NCI-H1417 treated with DMSO at 0.1 percent for 48 hours (cell line): ENCODE results near the gene LGR4.
A peak's percentile ranks its signal among the peaks of the same experiment; 100 is the strongest.
"Not testable (repeated sequence)": the region's sequence is repeated elsewhere in the genome, so short reads cannot be mapped to it uniquely, and the experiment has no call there.

ENCODE experiments used
- DNase-seq: peaks from one replicate; lab custom pipeline; 2025; lab: John Stamatoyannopoulos, UW

Gene LGR4, protein sequence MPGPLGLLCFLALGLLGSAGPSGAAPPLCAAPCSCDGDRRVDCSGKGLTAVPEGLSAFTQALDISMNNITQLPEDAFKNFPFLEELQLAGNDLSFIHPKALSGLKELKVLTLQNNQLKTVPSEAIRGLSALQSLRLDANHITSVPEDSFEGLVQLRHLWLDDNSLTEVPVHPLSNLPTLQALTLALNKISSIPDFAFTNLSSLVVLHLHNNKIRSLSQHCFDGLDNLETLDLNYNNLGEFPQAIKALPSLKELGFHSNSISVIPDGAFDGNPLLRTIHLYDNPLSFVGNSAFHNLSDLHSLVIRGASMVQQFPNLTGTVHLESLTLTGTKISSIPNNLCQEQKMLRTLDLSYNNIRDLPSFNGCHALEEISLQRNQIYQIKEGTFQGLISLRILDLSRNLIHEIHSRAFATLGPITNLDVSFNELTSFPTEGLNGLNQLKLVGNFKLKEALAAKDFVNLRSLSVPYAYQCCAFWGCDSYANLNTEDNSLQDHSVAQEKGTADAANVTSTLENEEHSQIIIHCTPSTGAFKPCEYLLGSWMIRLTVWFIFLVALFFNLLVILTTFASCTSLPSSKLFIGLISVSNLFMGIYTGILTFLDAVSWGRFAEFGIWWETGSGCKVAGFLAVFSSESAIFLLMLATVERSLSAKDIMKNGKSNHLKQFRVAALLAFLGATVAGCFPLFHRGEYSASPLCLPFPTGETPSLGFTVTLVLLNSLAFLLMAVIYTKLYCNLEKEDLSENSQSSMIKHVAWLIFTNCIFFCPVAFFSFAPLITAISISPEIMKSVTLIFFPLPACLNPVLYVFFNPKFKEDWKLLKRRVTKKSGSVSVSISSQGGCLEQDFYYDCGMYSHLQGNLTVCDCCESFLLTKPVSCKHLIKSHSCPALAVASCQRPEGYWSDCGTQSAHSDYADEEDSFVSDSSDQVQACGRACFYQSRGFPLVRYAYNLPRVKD

DNA sequence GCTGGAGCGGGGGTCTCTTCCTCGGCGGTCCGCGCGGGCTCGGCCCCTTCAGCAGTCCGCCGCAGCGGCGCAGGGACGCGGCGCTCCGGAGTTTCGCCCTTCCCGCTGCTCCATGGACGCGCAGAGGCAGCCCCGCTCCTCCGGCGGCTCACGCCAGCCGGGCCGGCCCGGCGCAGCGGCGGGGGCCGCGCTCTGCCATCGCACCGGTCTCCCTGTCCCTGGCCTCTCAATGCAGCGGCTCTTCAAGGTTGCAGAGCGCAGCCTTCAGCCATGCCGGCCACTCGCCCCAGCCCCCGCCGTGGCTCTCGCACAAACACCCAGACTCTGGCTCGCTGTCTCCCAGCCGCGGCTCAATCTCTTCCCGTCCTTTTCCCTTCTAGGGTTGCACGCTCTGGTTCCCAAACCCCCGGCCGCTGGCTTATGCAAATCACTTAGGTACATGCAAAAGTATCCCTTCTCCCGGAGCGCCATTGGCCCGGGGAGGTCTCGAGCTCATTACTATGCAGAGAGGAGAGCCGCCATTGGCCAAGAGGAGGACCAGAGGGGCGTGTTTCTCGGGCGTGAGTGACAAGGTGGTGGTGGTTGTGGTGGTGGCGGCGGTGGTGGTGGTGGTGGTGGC lies at the start of gene LGR4:
TSS of gene LGR4 (minus strand) at position 393 of the 619 bp plus-strand sequence. CDS start 488 bp downstream, outside the sequence.
- DNase-seq, result peak; percentile 53

DNA sequence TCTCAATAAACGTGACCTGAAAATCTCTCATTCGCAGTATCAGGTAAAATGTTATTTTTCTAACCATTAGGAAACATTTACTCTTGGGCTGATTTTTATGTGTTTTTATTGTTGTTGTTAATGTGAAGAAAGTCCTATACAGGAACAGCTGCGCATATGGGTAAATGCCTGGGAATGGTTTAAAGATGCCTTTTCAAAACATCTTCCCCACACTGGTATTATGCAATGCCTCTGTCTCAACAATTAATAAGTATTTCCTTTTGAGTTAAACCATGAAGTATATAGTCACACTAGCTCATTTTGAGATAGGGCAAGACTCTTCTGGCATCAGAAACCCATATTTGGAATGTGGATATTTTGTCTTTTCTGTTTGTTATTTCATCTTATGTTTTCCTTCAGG lies 47.6 kb upstream of the LGR4 start:
- no peak for DNase-seq

DNA sequence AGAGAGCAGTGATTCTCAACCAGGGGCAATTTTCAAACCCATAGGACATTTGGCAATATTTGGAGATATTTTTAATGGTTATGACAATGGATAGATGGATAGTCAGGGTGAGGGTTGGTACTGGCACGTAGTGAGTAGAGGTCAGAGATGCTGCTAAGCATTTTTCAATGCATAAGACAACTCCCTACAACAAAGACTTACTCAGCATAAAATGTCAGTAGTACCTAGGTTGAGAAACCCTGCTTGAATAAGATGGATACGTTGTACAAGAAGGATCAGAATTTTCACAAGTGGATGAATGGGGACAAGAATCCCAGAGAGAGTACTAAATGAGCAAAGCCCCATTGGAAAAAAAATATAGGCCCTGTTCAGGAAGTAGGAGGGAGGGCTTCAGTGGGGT lies 45.9 kb upstream of the LGR4 start:
- no peak for DNase-seq

GRCh38 chr11:27517490-27517889 lies 44.9 kb upstream of the LGR4 start:
- DNase-seq, result not testable (repeated sequence)

DNA sequence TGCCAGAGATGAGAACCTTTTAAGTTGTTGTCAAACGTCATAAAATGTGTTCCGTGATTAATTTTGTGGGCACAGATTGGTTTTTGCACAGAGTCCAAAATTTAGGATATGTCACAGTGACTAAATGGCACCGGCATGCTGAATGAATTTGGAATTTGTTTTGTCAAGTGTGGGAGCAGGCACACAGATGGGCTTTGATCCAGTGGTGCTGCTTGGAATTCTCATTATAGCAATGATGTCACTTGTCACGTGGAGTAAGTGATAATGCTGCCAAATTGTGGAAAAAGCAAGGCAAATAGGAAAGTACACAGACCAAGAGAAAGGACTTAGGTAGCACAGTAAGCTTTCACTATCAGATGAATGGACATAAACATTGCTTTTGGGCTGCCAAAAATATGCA lies 42.0 kb upstream of the LGR4 start:
- no peak for DNase-seq

DNA sequence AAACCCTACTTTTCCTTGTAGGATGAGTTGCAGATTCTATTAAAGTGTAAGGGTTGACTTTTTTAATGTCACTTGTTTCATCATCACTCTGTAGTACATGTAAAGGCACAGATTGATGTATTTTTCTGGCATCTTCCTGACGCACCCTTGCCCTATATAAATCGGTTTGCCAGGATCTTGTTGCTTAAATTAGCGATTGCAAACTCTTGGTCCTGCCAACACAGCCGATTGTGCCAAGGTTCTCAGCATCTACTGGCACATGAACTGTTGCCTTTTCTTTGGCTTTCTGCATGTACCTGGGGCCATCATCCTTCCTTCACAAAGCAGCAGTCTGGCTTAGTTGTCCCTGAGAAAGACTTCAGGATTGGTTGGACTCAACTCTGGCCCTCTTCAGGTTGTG lies 41.5 kb upstream of the LGR4 start:
- DNase-seq, result no peak

- DNase-seq, result no peak
Observed at GRCh38 chr11:27513389-27513788, 40.8 kb upstream of the LGR4 start.

GRCh38 chr11:27512238-27512637 lies 39.6 kb upstream of the LGR4 start:
- no peak for DNase-seq

- no peak for DNase-seq
Observed at GRCh38 chr11:27509908-27510307, 37.3 kb upstream of the LGR4 start.

GRCh38 chr11:27507557-27508322 lies 35.1 kb upstream of the LGR4 start:
- no peak for DNase-seq

DNA sequence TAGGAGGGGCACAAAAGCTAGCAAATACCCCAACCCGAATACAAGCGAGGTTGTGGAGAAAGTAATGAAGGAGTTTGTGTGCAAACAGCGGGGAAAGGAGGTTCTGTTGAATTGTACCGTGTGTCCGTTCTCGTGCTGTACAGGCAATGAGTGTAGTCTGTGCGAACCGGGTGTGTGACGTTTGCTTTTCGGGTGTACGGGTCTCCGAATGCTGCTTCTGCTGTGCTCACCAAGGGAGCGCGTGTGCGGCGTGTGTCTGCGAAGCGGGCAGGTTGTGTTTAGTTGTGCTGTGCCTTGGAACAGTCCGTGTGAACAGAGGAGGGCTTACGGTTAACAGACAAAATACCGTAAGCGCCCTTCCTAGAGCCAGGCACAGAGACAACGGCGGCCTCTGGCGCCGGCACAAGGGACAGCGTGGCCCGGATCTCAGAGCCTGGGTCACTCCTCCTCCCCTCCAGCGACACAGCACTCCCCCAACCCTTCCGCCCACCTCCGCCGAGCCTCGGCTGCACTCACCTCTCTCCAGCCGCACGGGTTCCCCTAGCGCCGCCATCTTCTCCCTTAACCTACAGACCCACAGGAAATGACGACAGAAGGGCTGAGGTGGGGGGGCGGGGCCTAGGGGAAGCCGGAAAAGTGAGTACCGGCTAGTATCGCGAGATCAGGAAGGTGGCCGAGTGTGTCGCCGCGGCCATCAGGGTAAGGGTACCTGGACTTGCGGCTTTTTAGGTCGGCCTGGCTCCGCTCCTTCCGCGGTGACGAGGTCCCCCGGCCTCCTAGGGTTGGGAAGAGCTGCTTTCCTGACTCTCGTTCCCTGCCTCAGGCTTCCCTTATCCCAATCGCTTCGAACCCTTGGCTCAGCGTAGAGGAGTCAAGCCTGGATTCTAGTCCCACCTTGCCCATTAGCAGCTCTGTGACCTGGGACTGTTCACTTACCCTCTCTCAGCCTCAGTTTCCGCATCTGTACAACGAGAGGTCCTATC lies 33.9 kb upstream of the LGR4 start, which contains the start of gene LIN7C:
TSS of gene LIN7C (minus strand) at position 570 of the 983 bp plus-strand sequence. CDS start at position 553, 17 bp downstream.
- DNase-seq, result peak; percentile 77

GRCh38 chr11:27505781-27506180 lies 33.2 kb upstream of the LGR4 start:
- DNase-seq, result no peak

- DNase-seq, result no peak
Observed at GRCh38 chr11:27504205-27504604, 31.6 kb upstream of the LGR4 start.

- no peak for DNase-seq
Observed at GRCh38 chr11:27501100-27501499, 28.5 kb upstream of the LGR4 start.

DNA sequence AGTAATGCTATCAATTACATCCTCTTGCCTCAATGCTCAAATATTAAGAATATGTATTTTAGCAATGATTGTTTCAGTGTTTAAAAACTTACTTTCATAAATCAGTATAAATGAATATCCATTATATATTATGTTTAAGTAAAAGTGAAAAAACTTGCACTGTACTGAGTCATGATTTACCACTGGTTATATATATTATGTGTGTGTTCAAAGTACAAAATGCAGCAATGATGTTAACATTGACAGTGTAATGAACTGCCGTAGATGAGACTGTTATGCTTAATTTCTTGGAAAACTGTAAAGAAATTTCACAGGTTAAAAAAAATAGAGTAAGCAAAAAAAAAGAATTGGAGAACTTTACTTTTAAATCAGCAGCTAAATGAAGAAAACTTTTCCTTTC lies 25.3 kb upstream of the LGR4 start:
- DNase-seq, result no peak

GRCh38 chr11:27497284-27497866 lies 24.8 kb upstream of the LGR4 start:
- no peak for DNase-seq

- no peak for DNase-seq
Observed at GRCh38 chr11:27496461-27496860, 23.9 kb upstream of the LGR4 start.

- no peak for DNase-seq
Observed at GRCh38 chr11:27495710-27496300, 23.2 kb upstream of the LGR4 start.

- no peak for DNase-seq
Observed at GRCh38 chr11:27489092-27489491, 16.5 kb upstream of the LGR4 start.

DNA sequence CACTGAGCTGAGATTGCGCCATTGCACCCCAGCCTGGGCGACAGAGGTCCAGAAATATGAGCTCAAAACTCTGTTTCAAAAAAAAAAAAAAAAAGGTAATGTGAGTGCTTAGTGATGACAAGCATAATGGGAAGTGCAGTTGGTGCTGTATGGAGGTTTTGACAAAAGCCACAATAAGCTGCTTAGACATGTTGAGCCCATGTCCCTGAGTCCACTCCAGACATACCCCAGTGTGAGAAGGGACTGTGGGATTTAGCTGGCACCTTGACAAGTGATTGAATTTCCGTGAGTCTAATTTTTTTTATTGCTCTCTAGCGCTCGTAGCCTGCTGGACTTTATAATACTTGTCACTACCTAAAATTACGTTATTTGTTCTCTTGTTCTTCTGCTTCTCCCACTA lies 15.1 kb upstream of the LGR4 start:
- DNase-seq, result no peak
